ENCODE data around the gene RASGRF1. TPM values are rescaled to one million over a fixed set of nuclear protein-coding genes. Genes with fewer than 3 reads are reported as not detected.

RASGRF1 gene
- total RNA-seq, 1 donor from 2014 or later = 11.4 TPM

DNA sequence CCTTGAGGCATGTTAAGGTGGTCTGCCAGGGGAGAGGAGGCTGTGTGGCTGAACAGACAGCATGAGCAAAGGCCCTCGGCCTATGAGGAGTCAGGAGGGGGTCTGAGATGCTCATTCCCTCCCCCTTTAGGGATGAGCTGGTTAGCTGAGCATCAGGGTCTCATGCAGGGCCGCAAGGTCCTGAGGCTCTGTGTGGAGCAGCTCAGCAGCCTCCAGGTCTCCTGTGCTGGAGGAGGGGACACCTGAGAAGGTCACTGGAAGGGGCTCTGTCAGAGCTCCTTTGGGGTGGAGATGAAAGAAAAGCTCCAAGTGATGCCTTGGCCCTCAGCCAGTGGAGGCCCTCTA lies 67.1 kb downstream of the RASGRF1 start:
- ATAC-seq (ENCODE audit: low read depth) = no peak
- Mint-ChIP-seq H3K4me1 (peaks cover 13% of the 10 kb centered on the region), H3K4me3 (no peak overlapping the region), H3K27me3 (no peaks in the 10 kb centered on the region), H3K36me3 (ENCODE audit: low read depth) (no peaks in the 10 kb centered on the region), H3K27ac (no peak overlapping the region), H3K9me3 (peaks cover 2% of the 10 kb centered on the region)
- POLR2A ChIA-PET = interaction anchor here (0.6 to 1.0 kb wide), 3 partner anchors 19 to 121 kb away, joined by 3 to 5 read pairs (median 3); partner anchors contain the start of gene CTSH
- intact Hi-C loops (cut with micrococcal nuclease) = no loop called here
- TF ChIP-seq, protein P1, sequence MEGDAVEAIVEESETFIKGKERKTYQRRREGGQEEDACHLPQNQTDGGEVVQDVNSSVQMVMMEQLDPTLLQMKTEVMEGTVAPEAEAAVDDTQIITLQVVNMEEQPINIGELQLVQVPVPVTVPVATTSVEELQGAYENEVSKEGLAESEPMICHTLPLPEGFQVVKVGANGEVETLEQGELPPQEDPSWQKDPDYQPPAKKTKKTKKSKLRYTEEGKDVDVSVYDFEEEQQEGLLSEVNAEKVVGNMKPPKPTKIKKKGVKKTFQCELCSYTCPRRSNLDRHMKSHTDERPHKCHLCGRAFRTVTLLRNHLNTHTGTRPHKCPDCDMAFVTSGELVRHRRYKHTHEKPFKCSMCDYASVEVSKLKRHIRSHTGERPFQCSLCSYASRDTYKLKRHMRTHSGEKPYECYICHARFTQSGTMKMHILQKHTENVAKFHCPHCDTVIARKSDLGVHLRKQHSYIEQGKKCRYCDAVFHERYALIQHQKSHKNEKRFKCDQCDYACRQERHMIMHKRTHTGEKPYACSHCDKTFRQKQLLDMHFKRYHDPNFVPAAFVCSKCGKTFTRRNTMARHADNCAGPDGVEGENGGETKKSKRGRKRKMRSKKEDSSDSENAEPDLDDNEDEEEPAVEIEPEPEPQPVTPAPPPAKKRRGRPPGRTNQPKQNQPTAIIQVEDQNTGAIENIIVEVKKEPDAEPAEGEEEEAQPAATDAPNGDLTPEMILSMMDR (IDR thresholded peaks at IDR 0.05) = no peak
- no peak for DNase-seq
- CTCF ChIA-PET = interaction anchor here (1.0 to 7.8 kb wide), 3 partner anchors 17 to 161 kb away, joined by 4 to 151 read pairs (median 5); no protein-coding TSS in a partner anchor

DNA sequence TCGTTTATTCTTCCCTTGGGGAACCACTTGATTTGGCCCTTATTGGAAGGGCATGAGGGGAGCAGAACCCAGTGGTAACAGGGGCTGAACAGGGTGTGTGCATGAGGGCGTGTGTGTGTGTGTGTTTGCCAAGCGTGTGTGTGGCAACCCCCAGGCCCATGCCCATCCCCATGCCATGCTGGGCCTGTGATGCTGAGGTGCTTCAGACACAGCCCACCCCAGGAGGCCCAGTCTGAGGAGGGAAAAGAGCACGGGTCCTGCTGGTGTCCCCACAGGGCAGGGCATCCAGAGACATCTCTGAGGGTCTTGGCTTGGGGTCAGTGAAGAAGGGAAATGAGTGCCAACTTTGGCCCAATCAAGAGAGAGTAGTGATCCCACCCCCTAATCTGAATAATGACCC lies 71.6 kb downstream of the RASGRF1 start:
- CTCF ChIA-PET = interaction anchor here (1.1 kb wide), 1 partner anchor 9 kb away, joined by 3 read pairs; no protein-coding TSS in a partner anchor
- no peak for DNase-seq
- no peak overlapping the region for H3K4me3 Mint-ChIP-seq
- no peaks in the 10 kb centered on the region for H3K9me3 Mint-ChIP-seq
- H3K27me3 Mint-ChIP-seq = no peaks in the 10 kb centered on the region
- POLR2A ChIA-PET = interaction anchor here (1.6 to 3.9 kb wide), 2 partner anchors 15 to 83 kb away, joined by 4 to 18 read pairs; no protein-coding TSS in a partner anchor
- ATAC-seq (ENCODE audit: low read depth) = no peak
- no peak overlapping the region for H3K27ac Mint-ChIP-seq
- TF ChIP-seq, protein P1 (IDR thresholded peaks at IDR 0.05) = no peak
- intact Hi-C loops (cut with micrococcal nuclease) = no loop called here
- no peaks in the 10 kb centered on the region for H3K36me3 Mint-ChIP-seq (ENCODE audit: low read depth)
- H3K4me1 Mint-ChIP-seq = peaks cover 35% of the 10 kb centered on the region

DNA sequence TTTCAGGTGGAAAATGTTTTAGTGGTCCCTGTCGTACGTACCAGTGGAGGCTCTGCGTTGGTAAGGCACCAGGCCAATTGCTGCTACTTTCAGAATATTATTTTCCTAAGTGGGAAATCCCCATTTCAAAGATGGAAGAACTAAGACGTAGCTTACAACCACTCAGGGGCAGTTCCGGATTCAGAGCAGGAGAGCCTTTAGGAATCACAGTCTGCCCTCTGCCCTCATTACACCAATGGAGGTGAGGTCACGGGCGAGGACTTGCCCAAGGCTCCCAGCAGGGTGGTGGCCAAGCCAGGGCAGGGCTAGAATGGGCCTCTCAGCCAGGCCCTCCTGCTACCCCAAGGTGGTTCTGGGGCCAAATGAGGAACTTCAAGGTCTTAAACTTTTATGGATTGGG lies 72.6 kb downstream of the RASGRF1 start:
- DNase-seq (no peak), ATAC-seq (ENCODE audit: low read depth) (peak; percentile 74)
- Mint-ChIP-seq H3K27me3 (no peaks in the 10 kb centered on the region), H3K4me3 (peak overlapping the region; percentile 76), H3K9me3 (no peaks in the 10 kb centered on the region), H3K4me1 (peaks cover 35% of the 10 kb centered on the region), H3K36me3 (ENCODE audit: low read depth) (no peaks in the 10 kb centered on the region), H3K27ac (peak overlapping the region; percentile 75)
- TF ChIP-seq, protein P1 (IDR thresholded peaks at IDR 0.05) = no peak
- CTCF ChIA-PET = no interaction called here
- intact Hi-C loops (cut with micrococcal nuclease) = no loop called here
- POLR2A ChIA-PET = interaction anchor here (1.6 to 3.9 kb wide), 2 partner anchors 14 to 82 kb away, joined by 4 to 18 read pairs; no protein-coding TSS in a partner anchor

DNA sequence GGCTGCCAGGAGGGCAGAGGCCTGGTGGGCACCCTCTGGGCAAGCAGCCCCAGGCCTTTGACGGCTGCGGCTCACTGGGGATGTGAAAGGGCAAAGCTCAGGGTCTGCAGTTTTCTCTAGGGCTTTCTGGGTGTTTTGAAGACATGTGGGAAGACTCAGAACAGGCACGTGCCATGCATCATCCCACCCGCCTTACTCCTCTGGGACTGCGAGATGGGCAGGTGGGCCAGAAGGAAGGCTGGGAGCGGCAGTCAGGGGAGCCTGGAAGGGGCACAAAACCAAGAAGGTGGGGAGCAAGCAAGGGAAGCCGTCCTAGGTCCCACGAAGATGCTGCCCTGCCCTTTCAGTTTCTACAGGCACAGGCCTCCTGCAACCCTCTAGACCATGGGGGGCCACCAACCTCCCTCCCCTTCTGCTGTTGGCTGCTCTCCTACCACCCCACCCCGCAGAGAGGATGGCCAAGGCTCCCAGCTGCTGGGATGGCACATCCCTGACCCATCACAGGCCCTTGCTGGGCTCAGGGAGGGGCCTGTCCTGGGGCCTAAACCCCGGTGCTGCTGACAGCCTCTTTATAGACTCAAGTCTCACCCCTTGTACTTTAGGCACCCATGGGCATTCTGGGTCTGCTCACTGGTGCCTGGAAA lies 73.9 kb downstream of the RASGRF1 start:
- TF ChIP-seq, protein P1 (IDR thresholded peaks at IDR 0.05) = no peak
- DNase-seq (no peak), ATAC-seq (ENCODE audit: low read depth) (peak; percentile 29)
- ChIA-PET POLR2A (interaction anchor here (0.6 to 3.9 kb wide), 4 partner anchors 9 to 260 kb away, joined by 3 to 18 read pairs (median 4); no protein-coding TSS in a partner anchor), CTCF (no interaction called here)
- Mint-ChIP-seq H3K36me3 (ENCODE audit: low read depth) (no peaks in the 10 kb centered on the region), H3K4me1 (peaks cover 32% of the 10 kb centered on the region), H3K4me3 (peak overlapping the region; percentile 76), H3K27me3 (no peaks in the 10 kb centered on the region), H3K9me3 (no peaks in the 10 kb centered on the region), H3K27ac (peak overlapping the region; percentile 67)
- intact Hi-C loops (cut with micrococcal nuclease) = no loop called here

DNA sequence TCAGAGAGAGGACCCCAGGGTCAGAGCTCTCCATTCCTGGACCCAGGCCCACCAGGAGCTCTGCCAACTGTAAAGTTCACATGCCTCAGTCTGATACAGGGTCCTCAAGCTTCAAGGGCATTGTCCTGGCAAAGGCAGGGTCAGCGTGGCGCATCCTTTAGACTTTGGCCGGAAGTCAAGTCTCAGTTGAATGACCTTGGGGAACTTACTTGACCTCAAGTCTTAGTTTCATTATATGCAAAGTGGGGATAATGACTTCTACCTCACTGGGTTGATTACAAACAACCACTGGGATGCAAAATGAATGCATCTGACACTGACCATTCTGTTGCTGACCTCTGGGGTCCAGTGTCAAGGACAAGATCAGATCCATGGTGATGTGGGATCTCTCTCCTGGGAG lies 75.2 kb downstream of the RASGRF1 start:
- ATAC-seq (ENCODE audit: low read depth) (no peak), DNase-seq (no peak)
- ChIA-PET POLR2A (interaction anchor here (3.9 kb wide), 1 partner anchor 11 kb away, joined by 18 read pairs; no protein-coding TSS in a partner anchor), CTCF (no interaction called here)
- TF ChIP-seq, protein P1 (IDR thresholded peaks at IDR 0.05) = no peak
- no peaks in the 10 kb centered on the region for H3K27me3 Mint-ChIP-seq
- H3K36me3 Mint-ChIP-seq (ENCODE audit: low read depth) = no peaks in the 10 kb centered on the region
- peak overlapping the region; percentile 19 for H3K4me3 Mint-ChIP-seq
- peaks cover 35% of the 10 kb centered on the region for H3K4me1 Mint-ChIP-seq
- no peak overlapping the region for H3K27ac Mint-ChIP-seq
- H3K9me3 Mint-ChIP-seq = no peaks in the 10 kb centered on the region
- intact Hi-C loops (cut with micrococcal nuclease) = no loop called here

Data from activated B cell treated with CpG ODN at 0.5 μM for 24 hours (primary cell).